ENCODE data around the gene UPF1. TPM values are rescaled to one million over a fixed set of nuclear protein-coding genes. Genes with fewer than 3 reads are reported as not detected.

Gene UPF1
- total RNA-seq, 1 donor from 2014 or later, result 69.8 TPM

DNA sequence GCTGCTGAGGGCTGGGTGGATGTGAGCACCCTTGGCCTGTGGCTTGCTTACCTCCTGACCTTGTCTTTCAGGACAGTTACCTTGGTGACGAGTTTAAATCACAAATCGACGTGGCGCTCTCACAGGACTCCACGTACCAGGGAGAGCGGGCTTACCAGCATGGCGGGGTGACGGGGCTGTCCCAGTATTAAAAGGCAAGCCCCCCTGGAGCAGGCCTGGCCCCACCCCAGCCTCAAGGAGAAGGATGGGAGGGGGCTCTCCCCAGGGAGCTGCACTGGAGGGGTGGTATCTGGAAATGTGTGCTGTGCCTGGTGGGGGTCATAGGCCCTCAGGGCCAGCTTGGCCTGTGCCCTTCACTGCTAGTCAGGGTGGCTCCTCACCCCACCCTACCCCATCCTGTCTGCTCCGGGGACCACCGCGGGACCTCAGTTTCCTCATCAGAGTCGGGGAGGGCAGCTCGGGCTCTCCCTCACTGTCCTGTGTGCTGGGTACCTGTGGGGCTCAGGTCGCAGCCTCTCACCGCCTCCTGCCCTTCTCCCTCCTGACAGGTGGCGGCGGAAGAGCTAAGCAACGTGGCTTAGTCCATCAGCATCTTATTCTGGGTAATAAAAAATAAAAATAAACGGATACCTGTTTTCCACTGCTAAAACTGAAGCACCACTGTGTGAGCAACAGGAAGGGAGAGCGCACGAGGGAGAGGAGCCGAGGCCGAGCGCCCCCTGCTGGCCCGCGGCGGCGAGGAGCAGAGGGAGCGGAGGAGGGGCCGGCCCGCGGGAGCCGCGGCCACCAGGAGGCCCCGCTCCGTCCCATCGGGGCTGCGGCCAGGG, 34.4 kb downstream of the UPF1 start:
- TF ChIP-seq, protein P1, sequence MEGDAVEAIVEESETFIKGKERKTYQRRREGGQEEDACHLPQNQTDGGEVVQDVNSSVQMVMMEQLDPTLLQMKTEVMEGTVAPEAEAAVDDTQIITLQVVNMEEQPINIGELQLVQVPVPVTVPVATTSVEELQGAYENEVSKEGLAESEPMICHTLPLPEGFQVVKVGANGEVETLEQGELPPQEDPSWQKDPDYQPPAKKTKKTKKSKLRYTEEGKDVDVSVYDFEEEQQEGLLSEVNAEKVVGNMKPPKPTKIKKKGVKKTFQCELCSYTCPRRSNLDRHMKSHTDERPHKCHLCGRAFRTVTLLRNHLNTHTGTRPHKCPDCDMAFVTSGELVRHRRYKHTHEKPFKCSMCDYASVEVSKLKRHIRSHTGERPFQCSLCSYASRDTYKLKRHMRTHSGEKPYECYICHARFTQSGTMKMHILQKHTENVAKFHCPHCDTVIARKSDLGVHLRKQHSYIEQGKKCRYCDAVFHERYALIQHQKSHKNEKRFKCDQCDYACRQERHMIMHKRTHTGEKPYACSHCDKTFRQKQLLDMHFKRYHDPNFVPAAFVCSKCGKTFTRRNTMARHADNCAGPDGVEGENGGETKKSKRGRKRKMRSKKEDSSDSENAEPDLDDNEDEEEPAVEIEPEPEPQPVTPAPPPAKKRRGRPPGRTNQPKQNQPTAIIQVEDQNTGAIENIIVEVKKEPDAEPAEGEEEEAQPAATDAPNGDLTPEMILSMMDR (IDR thresholded peaks at IDR 0.05), result peak; percentile 99
- no peak for TF ChIP-seq EZH2phosphoT487 (IDR thresholded peaks at IDR 0.05)
- no peak for TF ChIP-seq EZH2 (IDR thresholded peaks at IDR 0.05)
- H3K4me1 ChIP-seq, result no peaks in the 10 kb centered on the region
- no peak overlapping the region for H3K9ac ChIP-seq
- H2AFZ ChIP-seq (replicated peaks), result no peak overlapping the region
- no peaks in the 10 kb centered on the region for H3K79me2 ChIP-seq (ENCODE audit: low read depth)
- no peaks in the 10 kb centered on the region for H3K9me3 ChIP-seq (ENCODE audit: low read depth)
- peaks cover 39% of the 10 kb centered on the region for H4K20me1 ChIP-seq (ENCODE audit: low read depth)
- no peaks in the 10 kb centered on the region for H3K27me3 ChIP-seq
- peak; percentile 85 for DNase-seq (ENCODE audit: low spot score)
- H3K4me2 ChIP-seq, result no peak overlapping the region
- H3K36me3 Mint-ChIP-seq, result peaks cover 10% of the 10 kb centered on the region
- no peak overlapping the region for H3K4me3 ChIP-seq
- peaks cover 4% of the 10 kb centered on the region for H3K4me1 Mint-ChIP-seq
- peaks cover 13% of the 10 kb centered on the region for H3F3A ChIP-seq (ENCODE audit: low read depth)
- H3K36me3 ChIP-seq, result no peaks in the 10 kb centered on the region
- peaks cover 14% of the 10 kb centered on the region for H3K27me3 Mint-ChIP-seq (ENCODE audit: insufficient read depth, low read depth)
- H3K9me3 Mint-ChIP-seq, result no peaks in the 10 kb centered on the region
- H3K27ac Mint-ChIP-seq, result no peak overlapping the region
- H3K4me3 Mint-ChIP-seq, result no peak overlapping the region
- no peak overlapping the region for H3K27ac ChIP-seq

DNA sequence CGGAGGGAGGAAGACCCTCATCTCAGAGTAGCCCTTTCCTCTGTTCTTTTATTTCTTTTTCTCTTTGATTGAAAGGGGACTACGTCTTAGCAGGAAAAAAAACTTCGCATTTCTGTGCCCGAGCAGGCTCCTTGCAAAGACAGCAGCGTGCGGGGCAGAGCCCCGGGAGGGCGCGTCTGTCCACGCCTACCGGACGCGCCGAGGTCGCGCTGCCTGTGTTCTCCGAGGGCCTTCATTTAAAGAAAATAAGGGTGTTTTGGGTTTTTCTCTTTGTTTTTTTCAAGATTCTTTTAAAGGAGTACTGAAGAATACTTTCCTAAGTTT, 35.0 kb downstream of the UPF1 start:
- H3K9me3 ChIP-seq (ENCODE audit: low read depth), result no peaks in the 10 kb centered on the region
- H4K20me1 ChIP-seq (ENCODE audit: low read depth), result peaks cover 41% of the 10 kb centered on the region
- Mint-ChIP-seq H3K9me3 (no peaks in the 10 kb centered on the region), H3K4me1 (peaks cover 8% of the 10 kb centered on the region), H3K27me3 (ENCODE audit: insufficient read depth, low read depth) (peaks cover 14% of the 10 kb centered on the region), H3K27ac (no peak overlapping the region), H3K36me3 (peaks cover 13% of the 10 kb centered on the region), H3K4me3 (no peak overlapping the region)
- H3K27me3 ChIP-seq, result no peaks in the 10 kb centered on the region
- H3F3A ChIP-seq (ENCODE audit: low read depth), result peaks cover 19% of the 10 kb centered on the region
- H3K27ac ChIP-seq, result no peak overlapping the region
- H3K4me2 ChIP-seq, result no peak overlapping the region
- no peaks in the 10 kb centered on the region for H3K4me1 ChIP-seq
- no peak for DNase-seq (ENCODE audit: low spot score)
- H3K79me2 ChIP-seq (ENCODE audit: low read depth), result no peaks in the 10 kb centered on the region
- H3K4me3 ChIP-seq, result no peak overlapping the region
- no peaks in the 10 kb centered on the region for H3K36me3 ChIP-seq
- H3K9ac ChIP-seq, result no peak overlapping the region
- no peak for TF ChIP-seq EZH2phosphoT487 (IDR thresholded peaks at IDR 0.05)
- TF ChIP-seq, protein P1 (IDR thresholded peaks at IDR 0.05), result no peak
- no peak for TF ChIP-seq EZH2 (IDR thresholded peaks at IDR 0.05)
- H2AFZ ChIP-seq (replicated peaks), result no peak overlapping the region

DNA sequence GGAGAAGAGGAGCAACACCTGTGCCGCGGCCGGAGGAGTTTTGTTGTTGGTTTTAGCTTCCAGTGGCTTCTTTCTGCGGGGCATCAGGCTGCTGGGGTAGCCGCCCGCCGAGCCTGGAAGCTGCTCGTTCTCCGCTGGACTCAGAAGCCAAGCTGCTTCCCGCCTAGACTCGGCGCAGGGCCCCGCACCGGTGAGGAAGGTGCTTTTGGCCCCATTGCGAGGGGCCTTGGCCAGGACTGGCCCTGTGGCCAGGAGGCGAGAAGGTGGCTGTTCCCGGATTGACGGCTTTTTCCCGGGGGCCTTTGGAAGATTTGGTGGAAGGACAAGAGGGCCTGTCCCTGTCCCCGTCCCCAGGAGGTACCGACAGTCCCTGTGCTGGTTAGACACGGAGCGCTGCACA, 35.4 kb downstream of the UPF1 start:
- Histone ChIP-seq H3K27me3 (no peaks in the 10 kb centered on the region), H2AFZ (replicated peaks) (no peak overlapping the region), H3K9ac (no peak overlapping the region), H3K4me3 (no peak overlapping the region), H3K4me1 (no peaks in the 10 kb centered on the region), H3K4me2 (no peak overlapping the region), H3K36me3 (no peaks in the 10 kb centered on the region), H3K9me3 (ENCODE audit: low read depth) (no peaks in the 10 kb centered on the region), H3F3A (ENCODE audit: low read depth) (peaks cover 20% of the 10 kb centered on the region), H3K27ac (no peak overlapping the region), H3K79me2 (ENCODE audit: low read depth) (no peaks in the 10 kb centered on the region), H4K20me1 (ENCODE audit: low read depth) (peaks cover 46% of the 10 kb centered on the region)
- H3K27ac Mint-ChIP-seq, result no peak overlapping the region
- H3K9me3 Mint-ChIP-seq, result no peaks in the 10 kb centered on the region
- TF ChIP-seq, protein P1 (IDR thresholded peaks at IDR 0.05), result no peak
- TF ChIP-seq EZH2 (IDR thresholded peaks at IDR 0.05), result no peak
- TF ChIP-seq EZH2phosphoT487 (IDR thresholded peaks at IDR 0.05), result no peak
- H3K4me3 Mint-ChIP-seq, result no peak overlapping the region
- no peak for DNase-seq (ENCODE audit: low spot score)
- peaks cover 10% of the 10 kb centered on the region for H3K36me3 Mint-ChIP-seq
- peaks cover 14% of the 10 kb centered on the region for H3K27me3 Mint-ChIP-seq (ENCODE audit: insufficient read depth, low read depth)
- H3K4me1 Mint-ChIP-seq, result peaks cover 8% of the 10 kb centered on the region
